GM19240 (cell line): Measurements from ENCODE around the gene DHRS7.
"Not testable (repeated sequence)": the region's sequence is repeated elsewhere in the genome, so short reads cannot be mapped to it uniquely, and the experiment has no call there.

Experiments
- DNase-seq: peaks from one replicate; pipeline ENCODE4 v3.0.0; 2011; ENCODE audit warnings: low spot score; ENCODE audit not compliant: insufficient read length

The DHRS7 gene

DNA sequence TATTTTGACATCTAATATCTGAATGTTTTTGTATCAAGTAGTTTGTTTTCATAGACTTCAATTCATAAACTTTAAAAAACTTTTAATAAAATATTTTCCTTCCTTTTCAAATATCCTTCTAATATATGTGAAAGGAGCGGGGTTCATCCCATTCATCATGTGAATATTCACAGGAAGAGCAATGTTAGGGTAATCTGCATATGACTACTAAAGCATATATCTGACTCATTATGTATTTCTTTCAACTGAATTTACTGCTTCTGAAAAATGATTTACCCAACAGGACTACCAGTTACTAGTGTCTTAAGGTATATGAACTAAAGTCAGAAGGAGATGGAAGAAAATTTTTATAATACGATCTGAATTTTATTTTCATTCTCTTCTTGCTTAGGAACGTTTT is 30.5 kb downstream of the DHRS7 start:
- no peak for DNase-seq

DNA sequence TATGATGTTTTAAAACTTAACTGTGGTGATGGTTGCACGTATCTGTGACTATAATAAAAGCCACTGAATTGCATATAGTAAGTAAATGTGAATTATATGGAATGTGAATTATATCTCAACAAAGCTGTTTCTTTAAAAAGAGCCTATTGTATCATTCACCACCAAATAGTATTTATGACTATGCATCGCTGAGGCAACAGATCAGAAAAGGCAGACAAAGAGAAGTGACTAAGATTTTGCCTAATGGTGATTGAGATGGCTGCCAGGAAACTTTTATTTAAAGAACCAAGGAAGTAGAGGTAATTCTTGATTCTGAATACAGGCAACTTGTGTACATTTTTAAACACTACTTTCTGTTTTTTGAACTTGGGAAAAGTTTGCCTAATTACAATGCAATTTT is 31.7 kb downstream of the DHRS7 start:
- DNase-seq = no peak

DNA sequence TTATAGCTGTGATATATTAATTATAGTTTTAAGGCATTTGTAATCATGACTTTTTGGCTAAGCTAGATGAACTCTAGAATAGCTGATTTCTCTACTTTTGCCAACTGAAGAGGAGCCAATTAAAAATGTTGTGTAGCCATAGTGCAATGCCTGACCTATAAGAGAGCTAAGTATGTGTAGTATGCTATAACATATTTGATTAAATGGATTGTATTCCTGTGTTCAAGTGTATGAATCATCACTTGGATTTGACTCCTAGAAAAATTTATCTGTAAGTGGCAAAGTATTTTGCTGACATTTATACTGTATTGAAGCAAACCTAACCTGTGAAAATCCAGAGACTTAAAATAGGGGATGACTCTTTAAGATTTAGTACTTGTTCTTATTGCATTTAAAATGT is 39.3 kb downstream of the DHRS7 start:
- no peak for DNase-seq

DNA sequence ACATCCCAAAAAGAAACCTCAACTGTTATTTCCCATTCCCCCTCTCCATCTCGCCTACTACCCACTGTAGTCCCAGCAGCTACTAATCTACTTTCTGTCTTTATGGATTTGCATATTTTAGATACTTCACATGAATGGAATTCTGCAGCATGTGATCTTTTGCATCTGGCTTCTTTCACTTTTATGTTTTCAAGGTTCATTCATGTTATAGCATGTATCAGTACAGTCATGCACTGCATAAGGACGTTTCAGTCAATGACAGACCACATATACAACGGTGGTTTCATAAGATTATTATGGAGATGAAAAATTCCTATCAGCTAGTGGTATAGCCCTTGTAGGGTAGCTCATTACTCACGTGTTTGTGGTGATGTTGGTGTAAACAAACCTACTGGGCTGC is 49.0 kb downstream of the DHRS7 start:
- DNase-seq = no peak

DNA sequence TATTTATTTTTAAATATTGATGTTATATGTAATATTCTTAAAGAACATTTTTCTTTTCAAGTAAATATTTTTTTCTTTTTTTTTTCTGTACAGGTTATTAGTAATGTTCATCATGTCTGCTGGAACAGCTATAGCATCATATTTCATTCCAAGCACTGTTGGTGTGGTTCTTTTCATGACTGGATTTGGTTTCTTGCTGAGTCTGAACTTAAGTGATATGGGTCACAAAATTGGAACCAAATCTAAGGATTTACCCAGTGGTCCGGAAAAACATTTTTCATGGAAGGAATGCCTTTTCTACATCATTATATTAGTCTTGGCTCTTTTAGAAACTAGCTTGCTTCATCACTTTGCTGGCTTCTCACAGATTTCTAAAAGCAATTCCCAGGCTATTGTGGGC is 50.3 kb downstream of the DHRS7 start:
- DNase-seq = no peak

DNA sequence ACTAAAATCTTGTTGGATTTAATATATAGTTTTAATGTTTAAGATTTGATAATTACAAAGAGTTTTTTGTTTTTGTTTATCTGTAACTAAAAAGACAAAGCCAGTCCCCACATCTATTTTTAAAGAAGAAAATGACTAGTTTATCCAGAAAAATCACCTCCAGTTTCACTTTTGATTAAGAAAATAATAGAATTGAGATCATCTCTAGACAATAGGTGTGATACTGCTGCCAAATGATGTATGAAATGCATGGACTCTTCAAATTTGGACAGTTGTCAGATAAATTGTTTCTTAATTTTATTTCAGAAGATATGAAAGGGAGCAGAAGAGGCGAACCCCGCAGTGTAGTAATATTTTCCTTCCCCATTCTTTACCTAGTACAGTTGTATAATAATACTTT is 53.5 kb downstream of the DHRS7 start:
- no peak for DNase-seq

DNA sequence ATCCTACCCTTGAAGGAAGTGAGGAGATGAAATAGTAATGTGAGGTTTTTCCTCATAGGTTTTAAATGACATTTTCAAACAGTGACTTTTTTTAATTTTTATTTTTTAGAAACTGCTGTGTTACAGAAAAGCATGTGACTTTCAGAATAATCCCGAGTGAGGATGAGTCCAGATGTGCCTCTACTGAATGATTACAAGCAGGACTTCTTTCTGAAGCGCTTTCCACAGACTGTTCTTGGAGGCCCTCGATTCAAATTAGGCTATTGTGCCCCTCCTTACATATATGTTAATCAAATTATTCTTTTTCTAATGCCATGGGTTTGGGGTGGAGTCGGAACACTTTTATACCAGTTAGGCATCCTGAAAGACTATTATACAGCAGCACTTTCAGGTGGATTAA is 57.7 kb downstream of the DHRS7 start:
- DNase-seq = no peak

DNA sequence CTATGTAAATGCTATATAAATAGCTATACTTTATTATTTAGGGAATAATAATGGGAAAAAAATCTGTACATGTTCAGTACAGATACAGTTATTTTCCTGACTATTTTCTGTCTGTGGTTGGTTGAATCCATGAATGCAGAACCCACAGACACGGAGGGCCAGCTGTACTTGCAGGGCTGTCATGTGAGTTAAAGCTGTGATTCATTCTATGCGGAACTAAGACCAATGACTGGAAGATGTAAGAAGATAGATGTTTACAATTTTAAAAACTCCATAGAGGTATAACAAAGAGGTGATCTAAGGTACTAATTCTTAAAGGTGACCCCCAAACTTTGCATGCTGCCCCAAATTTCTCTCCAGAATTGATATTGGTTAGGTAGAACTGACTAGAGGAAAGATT is 58.9 kb downstream of the DHRS7 start:
- DNase-seq = no peak

DNA sequence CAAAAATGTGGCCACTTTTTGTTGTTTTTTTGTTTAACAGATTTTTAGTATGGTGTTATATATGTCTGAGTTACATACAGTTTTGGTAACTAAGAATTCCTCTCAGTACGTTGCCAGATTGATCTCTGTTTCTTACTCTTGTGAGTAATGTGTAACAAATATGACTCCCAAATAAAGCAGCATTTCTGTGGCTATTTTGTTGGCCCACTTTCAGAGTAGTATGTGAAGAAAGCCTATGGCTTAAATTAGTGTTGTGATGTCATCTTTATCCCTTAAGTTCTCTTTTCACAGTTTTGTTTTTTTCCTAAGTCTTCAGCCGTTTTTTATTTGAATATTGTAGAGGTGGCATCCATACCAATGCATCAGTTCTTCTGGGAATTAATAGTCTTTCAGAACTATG is 62.8 kb downstream of the DHRS7 start:
- no peak for DNase-seq

DNA sequence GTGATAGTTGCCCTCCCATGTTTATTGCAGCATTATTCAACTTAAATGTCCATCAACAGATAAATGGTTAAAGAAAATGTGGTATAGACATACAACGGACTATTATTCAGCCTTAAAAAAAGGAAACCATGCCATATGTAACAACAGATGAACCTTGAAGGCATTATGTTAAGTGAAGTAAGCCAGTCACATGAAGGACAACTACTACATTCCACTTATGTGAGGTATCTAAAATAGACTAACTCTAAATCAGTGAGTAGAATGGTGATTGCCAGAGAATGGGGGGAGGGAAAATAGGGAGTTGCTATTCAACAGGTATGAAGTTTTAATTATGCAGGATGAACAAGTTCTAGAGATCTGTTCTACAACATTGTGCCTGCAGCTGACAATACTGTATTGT is 63.4 kb downstream of the DHRS7 start:
- DNase-seq = no peak

DNA sequence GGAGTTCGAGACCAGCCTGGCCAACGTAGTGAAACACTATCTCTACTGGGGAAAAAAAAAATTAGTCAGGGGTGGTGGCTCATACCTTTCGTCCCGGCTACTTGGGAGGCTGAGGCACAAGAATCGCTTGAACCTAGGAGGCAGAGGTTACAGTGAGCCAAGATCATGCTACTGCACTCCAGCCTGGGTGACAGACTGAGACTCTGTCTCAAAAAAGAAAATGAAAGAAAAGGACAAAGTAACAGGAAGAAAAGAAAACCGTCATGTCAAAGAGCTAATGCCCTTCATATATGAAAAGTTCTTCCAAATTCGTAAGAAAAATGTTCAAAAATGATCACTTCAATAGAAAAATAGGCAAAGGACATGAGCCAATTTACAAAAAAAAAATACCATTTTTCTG is 65.3 kb downstream of the DHRS7 start:
- DNase-seq = not testable (repeated sequence)

DNA sequence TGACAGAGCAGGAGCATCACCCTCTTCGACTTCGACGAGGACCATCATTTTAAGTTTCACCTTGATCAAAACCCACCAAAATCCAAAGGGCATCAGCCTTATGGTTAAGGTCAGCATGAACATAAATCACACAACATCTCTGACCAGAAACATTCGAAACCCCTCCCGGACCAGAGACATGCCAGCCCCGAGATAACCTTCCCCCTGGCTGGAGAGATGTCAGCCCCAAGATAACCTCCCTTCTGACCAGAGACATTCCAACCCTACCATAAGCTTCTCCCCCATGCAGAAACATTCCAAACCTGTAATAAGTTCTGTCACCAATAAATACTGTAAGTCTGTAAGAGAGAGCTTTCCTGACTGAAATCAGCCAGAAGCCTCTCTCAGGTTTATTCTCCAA is 67.2 kb downstream of the DHRS7 start:
- DNase-seq = no peak

DNA sequence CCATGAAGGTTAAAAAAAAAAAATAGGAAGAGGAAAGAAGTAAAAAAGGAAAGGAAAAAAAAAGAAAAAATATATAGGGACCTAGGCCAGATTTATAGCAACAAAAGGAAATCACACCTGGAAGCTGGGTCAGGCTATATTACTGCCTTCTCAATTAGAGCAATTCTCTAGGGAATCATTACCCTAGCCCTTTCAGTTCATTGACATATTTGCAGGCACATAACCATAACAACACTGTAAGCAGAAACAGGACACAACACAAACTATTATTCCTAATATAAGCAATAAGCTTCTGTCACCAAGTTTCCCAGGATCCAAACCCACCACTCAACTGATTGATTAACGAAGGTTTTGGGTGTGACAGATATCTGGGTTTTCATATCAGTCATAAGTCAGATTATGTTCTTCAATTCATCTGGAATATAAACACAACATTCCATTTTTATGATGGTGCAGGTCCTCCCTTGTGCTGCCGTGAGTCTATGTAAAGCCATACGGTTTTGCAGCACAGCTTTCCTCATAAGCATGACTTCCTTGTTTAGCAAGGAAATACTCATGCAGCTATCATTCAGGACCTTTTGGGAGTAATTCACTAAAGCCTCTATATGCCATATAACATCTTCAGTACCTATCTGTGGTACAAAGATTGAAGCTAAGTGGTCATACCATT is 69.3 kb downstream of the DHRS7 start:
- DNase-seq = no peak

DNA sequence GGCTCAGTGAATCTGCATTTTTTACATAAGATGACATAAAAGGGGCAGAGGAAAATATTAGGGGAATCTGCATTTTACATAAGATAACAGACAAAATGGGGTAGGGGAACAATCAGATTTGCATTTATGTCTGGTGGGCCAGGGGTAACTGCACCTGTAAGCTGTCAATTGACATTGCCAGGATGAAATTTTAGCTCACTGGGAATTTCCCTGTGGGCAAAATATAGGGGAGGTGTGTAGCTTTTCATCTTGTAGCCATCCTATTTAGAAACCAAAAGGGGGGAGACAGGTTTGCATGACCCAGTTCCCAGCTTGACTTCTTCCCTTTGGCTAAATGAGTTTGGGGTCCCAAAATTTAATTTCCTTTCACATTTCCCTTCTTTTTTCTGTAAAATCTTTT is 70.0 kb downstream of the DHRS7 start:
- DNase-seq = no peak

DNA sequence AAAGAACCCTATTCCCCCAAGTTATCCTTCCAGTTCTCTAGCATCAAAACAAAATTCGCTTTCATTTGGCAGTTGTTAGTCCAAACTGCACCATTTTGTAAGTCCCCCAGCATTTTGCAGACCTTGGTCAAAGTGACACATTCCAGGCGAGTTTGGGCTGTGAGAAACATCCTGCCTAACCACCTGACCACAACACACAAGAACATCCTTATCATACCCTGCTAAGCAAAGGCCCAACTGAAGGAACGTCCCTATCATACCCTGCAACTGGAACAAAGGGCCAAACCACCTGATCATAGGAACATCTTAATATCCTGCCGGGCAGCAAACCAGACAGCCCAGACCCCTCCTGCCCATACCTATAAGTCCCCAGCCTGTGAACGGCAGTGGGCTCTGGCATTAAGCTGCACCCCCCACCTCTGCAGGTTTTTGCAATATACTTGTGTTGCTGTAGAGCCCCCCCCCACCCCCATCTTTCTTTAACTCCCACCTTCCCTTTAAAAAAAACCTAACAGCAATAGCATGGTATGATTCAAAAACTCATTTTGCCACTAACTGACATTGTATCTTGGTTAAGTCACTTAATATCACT is 70.8 kb downstream of the DHRS7 start:
- DNase-seq = no peak
